Measurements from ENCODE around the gene ADM.

- TF ChIP-seq CTCF (IDR thresholded peaks at IDR 0.05 in 4 of 5, conservative IDR thresholded peaks at IDR 0.05 in 1 of 5) (no peak), POLR2A (IDR thresholded peaks at IDR 0.05) (no peak)
Measured at GRCh38 chr11:10257478-10257877, 47.4 kb upstream of the ADM start.
